Activated T-helper 17 cell treated with anti-CD3 and anti-CD28 coated beads, Interleukin-2, amount 50 U/mL, for 72 hours (primary cell): ENCODE measurements around the gene GABRQ. TPM values are rescaled to one million over a fixed set of nuclear protein-coding genes. Genes with fewer than 3 reads are reported as not detected.

Source experiments
- ATAC-seq: fragments of 150-1000 bp; cut with Tn5 transposase; replicated peaks from 2 replicates; pipeline ENCODE4 v1.10.0; 2021; ENCODE audit warnings: mild to moderate bottlenecking, moderate library complexity
- H3K27ac Mint-ChIP-seq: one replicate; pipeline ENCODE4 v1.8.0; 2022; ENCODE audit warnings: mixed read lengths
- H3K27me3 Mint-ChIP-seq: one replicate; pipeline ENCODE4 v1.8.0; 2022; ENCODE audit warnings: mixed read lengths
- H3K36me3 Mint-ChIP-seq: one replicate; pipeline ENCODE4 v1.8.0; 2022; ENCODE audit warnings: low read depth, mild to moderate bottlenecking, mixed read lengths
- H3K4me1 Mint-ChIP-seq: one replicate; pipeline ENCODE4 v1.8.0; 2022; ENCODE audit warnings: mixed read lengths
- H3K4me3 Mint-ChIP-seq: one replicate; pipeline ENCODE4 v1.8.0; 2022; ENCODE audit warnings: mild to moderate bottlenecking, mixed read lengths
- H3K9me3 Mint-ChIP-seq: one replicate; pipeline ENCODE4 v1.8.0; 2022; ENCODE audit warnings: mixed read lengths
- total RNA-seq, 2 donors: library from RNA; stranded (reverse); gene quantifications; one replicate each; pipeline ENCODE4 v1.2.3, GENCODE V29; 2022

The GABRQ gene
- total RNA-seq = under 1 TPM in 1 of 2 donors, not detected in 1; 0.05 TPM

DNA sequence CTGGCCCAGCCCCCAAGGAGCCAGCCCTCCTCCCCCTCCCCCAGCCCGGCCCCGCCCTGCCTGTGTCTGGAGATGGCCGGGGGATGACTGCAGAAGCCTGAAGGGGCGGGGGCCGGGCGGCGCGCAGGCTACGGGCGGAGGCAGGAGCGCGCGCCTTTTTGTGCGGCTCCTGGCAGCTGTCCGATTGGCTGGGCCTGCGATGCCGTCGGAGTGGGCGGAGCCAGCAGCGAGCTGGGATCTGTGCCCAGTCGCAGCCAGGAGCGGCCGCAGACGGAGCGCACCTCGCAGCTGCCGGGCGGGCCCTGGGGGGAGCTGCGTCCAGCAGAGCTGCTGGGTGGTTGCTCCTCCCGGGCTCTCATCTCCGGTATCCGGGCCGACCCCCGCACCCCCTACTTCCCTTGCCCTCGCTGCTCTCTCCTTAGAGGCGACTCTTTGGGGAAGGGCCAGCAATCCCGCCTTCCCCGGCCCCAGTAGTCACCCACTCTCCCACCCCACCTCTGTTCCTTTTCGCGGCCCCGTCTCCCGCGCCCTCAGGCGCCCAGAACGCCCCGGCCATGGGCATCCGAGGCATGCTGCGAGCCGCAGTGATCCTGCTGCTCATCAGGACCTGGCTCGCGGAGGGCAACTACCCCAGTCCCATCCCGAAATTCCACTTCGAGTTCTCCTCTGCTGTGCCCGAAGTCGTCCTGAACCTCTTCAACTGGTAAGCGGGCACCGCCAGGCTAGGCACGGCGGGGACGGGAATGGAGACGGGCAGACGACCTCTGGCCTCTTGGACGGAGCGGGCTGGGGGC lies at the start of gene GABRQ:
GABRQ (plus strand) TSS at position 247 of the 794 bp plus-strand sequence; CDS start at position 555, 308 bp downstream.
- H3K9me3 Mint-ChIP-seq = no peaks in the 10 kb centered on the region
- no peak within 1 kb of the TSS for H3K27ac Mint-ChIP-seq
- H3K4me1 Mint-ChIP-seq = no peaks in the 10 kb centered on the region
- ATAC-seq = no peak
- no peaks in the 10 kb centered on the region for H3K36me3 Mint-ChIP-seq
- no peak within 1 kb of the TSS for H3K4me3 Mint-ChIP-seq
- H3K27me3 Mint-ChIP-seq = peaks cover 34% of the 10 kb centered on the region

DNA sequence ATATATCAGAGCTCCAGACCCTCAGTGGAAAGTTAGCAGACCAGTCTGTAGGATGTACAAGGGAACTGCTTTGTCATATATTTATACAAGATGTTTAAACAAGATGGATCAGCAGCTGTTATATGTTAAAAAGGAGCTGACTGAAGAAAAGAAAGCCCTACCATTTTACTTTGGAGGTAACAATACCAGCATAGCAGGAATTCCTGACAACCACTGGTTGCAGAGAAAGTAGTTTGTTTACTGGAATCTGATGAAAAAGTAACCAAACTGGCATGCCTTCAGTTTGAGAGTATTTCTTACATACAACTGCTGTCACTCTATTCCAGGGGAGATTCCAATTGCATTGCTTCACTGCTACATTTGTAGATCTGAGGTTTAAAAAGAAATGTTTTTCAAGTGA lies 49.5 kb upstream of the GABRQ start:
- no peaks in the 10 kb centered on the region for H3K36me3 Mint-ChIP-seq
- H3K4me3 Mint-ChIP-seq = no peak overlapping the region
- H3K4me1 Mint-ChIP-seq = no peaks in the 10 kb centered on the region
- H3K27ac Mint-ChIP-seq = no peak overlapping the region
- peaks cover under 1% of the 10 kb centered on the region for H3K27me3 Mint-ChIP-seq
- no peaks in the 10 kb centered on the region for H3K9me3 Mint-ChIP-seq
- ATAC-seq = no peak

DNA sequence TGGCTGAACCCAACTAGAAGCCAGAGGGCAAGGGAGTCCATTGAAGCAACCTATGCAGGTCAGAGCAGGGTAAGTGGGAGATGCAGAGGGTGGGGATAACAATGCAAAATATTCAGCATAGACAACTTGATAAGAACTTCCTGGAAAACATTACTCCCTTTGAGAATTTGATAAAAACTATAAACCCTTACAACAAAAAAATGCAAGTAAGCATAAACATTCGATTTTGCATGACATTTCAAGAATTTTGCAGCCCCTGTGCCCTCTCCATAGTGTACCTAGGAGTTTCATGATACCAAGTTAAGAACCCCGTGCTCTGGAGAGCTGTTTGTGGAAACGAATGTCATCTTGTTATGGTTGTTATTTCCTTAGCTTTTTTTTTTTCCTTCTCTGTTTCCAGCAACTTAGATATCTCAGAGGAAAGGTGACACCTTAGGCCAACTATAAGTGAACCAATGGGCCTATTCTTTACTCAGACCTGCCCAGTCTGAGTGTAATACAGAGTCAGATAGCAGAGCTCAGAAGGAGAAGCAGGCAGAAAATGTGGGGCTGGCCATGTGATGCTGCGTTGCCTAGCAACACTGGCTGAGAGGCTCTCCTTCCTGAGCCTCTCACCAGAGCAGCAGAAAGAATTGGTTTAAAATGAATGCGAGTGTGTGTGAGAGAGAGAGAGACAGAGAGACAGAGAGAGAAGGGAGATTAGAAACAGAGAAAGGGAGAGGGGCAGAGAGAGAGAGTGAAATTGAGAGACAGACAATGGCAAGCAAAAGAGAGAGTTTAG lies 36.7 kb upstream of the GABRQ start:
- H3K27ac Mint-ChIP-seq = no peak overlapping the region
- no peaks in the 10 kb centered on the region for H3K9me3 Mint-ChIP-seq
- no peak for ATAC-seq
- no peaks in the 10 kb centered on the region for H3K36me3 Mint-ChIP-seq
- H3K27me3 Mint-ChIP-seq = peaks cover 5% of the 10 kb centered on the region
- H3K4me3 Mint-ChIP-seq = no peak overlapping the region
- no peaks in the 10 kb centered on the region for H3K4me1 Mint-ChIP-seq

DNA sequence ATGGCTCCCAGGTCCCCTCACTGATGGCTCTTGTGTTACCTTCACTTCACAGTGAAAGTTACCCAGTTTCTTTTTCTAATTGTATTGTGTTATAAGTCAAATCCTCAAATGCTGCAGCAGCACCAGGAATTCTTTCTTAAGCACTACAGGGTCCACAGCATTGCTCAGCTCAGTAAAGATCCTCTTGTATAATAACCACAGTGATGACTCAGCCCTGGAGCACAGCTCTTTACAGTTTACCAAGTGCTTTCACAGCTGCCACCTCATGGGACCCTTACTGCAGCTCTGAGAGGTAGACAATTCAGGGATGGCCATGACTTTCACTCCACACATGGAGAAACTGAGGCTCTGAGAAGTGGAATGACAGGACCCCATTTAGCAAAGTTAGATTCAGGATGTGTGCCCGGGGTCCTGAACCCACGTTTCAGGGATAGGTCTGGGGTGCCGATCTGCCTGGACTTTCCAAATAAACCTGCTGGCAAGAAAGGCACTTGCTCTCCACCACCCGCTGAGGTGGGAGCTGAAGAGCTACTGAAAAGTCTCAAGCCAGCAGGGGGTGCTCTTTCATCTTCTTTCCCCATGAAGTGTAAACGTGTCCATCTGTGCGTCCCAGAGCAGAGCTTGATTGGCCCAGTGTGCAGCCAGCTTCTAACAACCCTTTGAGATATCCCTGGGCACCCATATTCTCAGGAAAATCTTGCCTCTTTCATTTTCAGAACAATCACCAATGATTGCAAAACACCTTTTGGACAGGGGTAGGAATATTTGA lies 35.7 kb upstream of the GABRQ start:
- Mint-ChIP-seq H3K27ac (no peak overlapping the region), H3K27me3 (peaks cover 5% of the 10 kb centered on the region), H3K36me3 (no peaks in the 10 kb centered on the region), H3K4me1 (no peaks in the 10 kb centered on the region), H3K4me3 (no peak overlapping the region), H3K9me3 (no peaks in the 10 kb centered on the region)
- no peak for ATAC-seq

DNA sequence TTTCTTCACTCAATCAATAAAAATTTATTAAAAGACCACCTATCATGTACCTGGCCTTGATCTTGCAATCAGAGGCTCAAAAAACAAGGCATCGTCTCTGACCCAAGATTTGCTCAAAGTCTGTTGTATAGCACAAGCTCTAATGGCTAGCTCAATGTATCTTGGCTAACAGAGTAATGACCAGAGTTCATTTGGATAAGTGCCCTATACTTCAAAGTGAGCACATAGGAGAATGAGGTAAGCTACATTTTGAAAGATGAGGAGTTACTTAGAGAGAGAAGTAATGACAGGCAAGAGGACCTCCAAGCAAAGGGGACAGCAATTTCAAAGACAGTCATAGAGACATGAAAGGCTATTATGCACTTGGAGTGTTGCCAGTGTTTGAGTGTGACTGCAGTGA lies 22.9 kb upstream of the GABRQ start:
- Mint-ChIP-seq H3K36me3 (no peaks in the 10 kb centered on the region), H3K9me3 (no peaks in the 10 kb centered on the region), H3K4me1 (no peaks in the 10 kb centered on the region), H3K4me3 (no peak overlapping the region), H3K27me3 (peaks cover 19% of the 10 kb centered on the region), H3K27ac (no peak overlapping the region)
- no peak for ATAC-seq

DNA sequence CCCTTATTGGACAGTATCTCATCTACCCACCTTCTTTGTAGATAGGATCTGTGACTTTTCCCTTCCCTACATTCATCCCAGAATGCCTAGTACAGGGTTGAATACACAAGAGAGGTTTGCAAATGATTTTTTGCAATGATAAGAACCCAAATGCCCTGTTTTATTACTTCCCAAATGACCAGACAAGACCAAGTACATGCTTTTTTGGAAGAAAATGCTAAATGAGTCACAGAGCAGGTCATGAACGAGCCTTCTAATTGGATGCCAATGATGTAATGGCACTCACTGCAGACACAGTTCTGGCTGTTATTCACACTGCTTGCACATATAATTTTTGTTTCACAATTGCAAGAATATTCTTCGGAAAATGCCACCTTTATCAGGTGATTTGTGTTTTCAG lies 17.8 kb upstream of the GABRQ start:
- no peaks in the 10 kb centered on the region for H3K36me3 Mint-ChIP-seq
- H3K4me1 Mint-ChIP-seq = no peaks in the 10 kb centered on the region
- no peak overlapping the region for H3K27ac Mint-ChIP-seq
- ATAC-seq = no peak
- H3K4me3 Mint-ChIP-seq = no peak overlapping the region
- peaks cover 19% of the 10 kb centered on the region for H3K27me3 Mint-ChIP-seq
- H3K9me3 Mint-ChIP-seq = no peaks in the 10 kb centered on the region

DNA sequence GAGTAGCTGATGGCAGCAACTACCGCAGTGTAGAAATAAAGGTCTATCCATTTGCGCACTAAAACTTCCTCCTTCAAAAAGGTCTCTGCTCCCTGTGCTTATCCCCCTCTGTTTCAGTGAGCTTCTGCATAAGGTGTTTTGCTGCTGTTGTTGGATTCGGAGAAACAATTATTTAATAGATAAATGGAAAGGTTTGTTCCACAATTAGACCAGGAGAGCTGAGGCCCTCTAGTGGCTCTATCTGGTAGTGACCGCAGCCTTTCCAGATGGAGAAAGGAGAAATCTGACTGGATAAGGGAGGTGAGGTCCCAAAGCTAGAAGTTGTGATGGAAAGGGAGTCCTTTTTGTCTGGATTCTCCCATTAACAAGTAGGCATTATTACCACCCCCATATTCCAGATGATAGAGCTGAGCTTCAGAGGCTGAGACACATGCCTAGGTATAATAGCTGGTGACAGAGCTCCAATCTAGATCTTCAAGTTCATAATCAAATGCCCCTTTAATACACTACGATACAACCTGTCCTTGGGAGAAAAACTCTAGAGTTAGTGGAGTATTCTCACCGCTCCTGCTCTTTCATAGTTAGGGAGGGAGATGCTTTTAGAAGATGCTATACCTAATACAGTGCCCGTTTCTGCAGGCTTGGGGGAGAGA lies 5.1 kb upstream of the GABRQ start:
- no peak for ATAC-seq
- Mint-ChIP-seq H3K27me3 (peaks cover 36% of the 10 kb centered on the region), H3K36me3 (no peaks in the 10 kb centered on the region), H3K4me1 (no peaks in the 10 kb centered on the region), H3K9me3 (no peaks in the 10 kb centered on the region), H3K27ac (no peak overlapping the region), H3K4me3 (no peak overlapping the region)

DNA sequence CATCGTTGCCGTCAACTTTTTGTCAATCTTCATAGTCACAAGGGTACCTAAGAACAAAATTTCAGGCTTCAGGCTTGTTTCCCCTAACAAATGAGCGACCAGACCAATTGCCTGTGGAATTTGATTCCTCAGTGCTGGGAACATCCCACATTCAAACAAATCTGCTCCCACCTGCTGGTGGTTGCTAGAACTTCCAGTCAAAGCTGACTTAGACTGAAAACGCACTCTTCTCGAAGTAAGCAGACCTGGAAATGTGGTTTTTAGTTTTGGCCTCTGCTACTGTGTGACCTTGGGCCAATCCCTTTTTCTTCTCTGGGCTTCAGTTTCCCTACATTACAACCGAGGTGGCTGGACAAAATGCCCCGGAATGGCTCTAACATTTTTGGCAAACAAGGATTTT lies 1.8 kb upstream of the GABRQ start:
- H3K9me3 Mint-ChIP-seq = no peaks in the 10 kb centered on the region
- H3K27ac Mint-ChIP-seq = no peak overlapping the region
- H3K36me3 Mint-ChIP-seq = no peaks in the 10 kb centered on the region
- no peaks in the 10 kb centered on the region for H3K4me1 Mint-ChIP-seq
- no peak for ATAC-seq
- H3K4me3 Mint-ChIP-seq = no peak overlapping the region
- H3K27me3 Mint-ChIP-seq = peaks cover 35% of the 10 kb centered on the region

DNA sequence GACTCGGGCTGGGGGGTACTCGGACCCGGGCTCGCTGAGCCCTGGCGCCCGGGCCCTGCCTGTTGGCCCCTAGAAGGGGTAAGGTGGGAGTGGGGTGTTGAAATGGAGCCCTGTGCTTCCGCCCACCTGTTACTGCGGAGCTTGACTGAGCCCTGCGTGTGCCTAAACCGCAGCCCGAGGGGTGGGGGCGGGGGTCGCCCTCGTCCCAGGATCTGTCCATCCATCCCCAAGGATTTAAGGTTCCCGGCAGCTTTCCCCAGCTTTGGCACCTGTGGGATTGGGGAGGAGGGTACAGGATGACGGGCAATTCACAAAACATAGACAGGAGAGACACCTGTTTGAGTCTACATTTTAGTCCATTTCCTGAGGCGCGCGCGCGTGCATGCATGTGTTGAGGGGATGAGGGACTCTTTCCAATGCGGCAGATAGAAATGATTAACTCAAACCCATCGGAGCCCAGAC lies 779 bp downstream of the GABRQ start:
- Mint-ChIP-seq H3K27me3 (peaks cover 34% of the 10 kb centered on the region), H3K9me3 (no peaks in the 10 kb centered on the region), H3K36me3 (no peaks in the 10 kb centered on the region), H3K27ac (no peak overlapping the region), H3K4me3 (no peak overlapping the region), H3K4me1 (no peaks in the 10 kb centered on the region)
- no peak for ATAC-seq

DNA sequence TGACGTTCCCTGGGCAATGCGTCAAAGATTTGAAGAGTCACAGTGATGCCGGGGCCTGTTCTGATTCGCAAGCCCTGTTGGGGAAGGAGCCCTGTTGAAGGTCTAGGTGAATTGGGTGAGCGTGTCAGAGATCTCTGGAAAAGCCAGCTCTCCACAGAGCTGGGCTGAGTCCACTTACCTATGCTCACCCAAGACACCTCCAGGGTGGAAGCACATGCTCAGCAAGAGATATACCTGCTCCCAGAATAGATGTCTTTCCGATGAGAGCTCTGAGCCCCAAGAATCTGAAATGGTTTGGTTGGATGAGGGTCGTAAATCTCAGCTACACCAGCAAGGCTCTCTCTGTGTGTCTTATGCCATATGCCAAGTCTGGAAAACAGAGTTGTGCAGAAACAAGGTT lies 1.7 kb downstream of the GABRQ start:
- no peaks in the 10 kb centered on the region for H3K36me3 Mint-ChIP-seq
- H3K27me3 Mint-ChIP-seq = peaks cover 34% of the 10 kb centered on the region
- no peak overlapping the region for H3K27ac Mint-ChIP-seq
- ATAC-seq = no peak
- H3K9me3 Mint-ChIP-seq = no peaks in the 10 kb centered on the region
- no peaks in the 10 kb centered on the region for H3K4me1 Mint-ChIP-seq
- H3K4me3 Mint-ChIP-seq = no peak overlapping the region

DNA sequence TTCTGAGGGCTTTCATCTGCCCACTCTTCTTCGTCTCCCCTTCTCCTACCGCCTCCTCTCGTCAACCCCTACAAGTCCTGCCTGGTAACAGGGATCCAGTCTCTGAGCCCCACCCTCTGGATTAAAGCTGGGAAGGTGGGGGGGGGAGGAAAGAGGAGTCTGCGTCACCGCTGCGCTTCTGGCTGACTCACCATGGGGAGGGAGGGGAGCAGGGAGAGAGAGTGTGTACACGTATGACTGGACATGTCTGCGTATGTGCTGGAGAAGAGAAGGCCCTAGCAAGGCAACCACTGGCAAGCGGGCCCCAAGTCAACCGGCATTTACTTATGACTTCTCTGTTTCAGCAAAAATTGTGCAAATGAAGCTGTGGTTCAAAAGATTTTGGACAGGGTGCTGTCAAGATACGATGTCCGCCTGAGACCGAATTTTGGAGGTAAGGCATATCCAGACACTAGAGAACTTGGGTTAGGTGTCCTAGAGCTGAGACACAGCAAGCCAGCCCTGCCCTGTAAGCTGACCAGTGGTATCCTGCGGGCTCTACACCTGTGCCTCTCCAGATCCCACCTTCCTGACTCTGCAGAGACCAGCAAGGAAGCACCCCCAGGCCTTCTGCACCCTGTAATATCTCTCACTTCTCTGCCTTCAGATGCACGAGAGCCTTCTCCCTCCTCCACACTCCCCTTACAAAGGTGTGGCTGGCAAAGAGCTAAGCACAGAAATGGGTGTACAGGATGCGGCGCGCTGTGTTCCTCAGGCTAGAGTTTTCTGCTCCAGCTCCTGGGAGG lies 2.5 kb downstream of the GABRQ start:
- Mint-ChIP-seq H3K9me3 (no peaks in the 10 kb centered on the region), H3K4me3 (no peak overlapping the region)

DNA sequence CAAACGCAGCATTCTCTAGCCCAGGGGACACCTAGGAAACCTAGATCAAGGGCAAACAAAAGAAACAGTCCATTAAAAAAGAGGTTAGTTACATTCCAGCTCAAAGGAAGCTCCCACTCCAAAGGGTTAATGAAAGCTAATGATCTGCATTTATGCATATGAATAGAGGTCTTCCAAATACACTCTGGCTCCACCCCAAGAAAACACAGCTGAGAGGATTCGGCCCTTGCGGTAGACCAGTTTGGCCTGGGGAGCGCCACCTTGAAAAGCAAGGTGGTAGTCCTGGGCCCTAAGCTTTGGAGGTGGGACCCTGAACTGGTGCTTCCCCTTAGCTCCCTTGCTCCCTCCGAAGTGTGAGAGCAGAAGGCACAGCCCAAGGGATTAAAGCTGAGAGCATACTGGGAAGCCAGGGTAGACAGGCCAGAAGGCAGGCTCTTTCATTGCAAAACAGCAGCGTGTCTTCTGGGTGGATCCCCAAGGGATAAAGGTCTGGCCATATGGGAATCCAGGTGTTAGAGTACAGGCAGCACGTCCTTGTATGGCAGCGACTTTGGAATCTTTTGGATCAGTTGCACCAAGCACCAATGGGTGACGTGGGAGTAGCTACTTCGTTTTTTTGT lies 3.7 kb downstream of the GABRQ start:
- Mint-ChIP-seq H3K4me1 (no peaks in the 10 kb centered on the region), H3K9me3 (no peaks in the 10 kb centered on the region), H3K36me3 (no peaks in the 10 kb centered on the region), H3K27me3 (peaks cover 24% of the 10 kb centered on the region), H3K27ac (no peak overlapping the region), H3K4me3 (no peak overlapping the region)
- ATAC-seq = no peak

More for the DNA sequence above, 2.5 kb downstream of the GABRQ start:
- peaks cover 30% of the 10 kb centered on the region for H3K27me3 Mint-ChIP-seq
- no peaks in the 10 kb centered on the region for H3K4me1 Mint-ChIP-seq
- H3K27ac Mint-ChIP-seq = no peak overlapping the region
- H3K36me3 Mint-ChIP-seq = no peaks in the 10 kb centered on the region
- ATAC-seq = no peak

DNA sequence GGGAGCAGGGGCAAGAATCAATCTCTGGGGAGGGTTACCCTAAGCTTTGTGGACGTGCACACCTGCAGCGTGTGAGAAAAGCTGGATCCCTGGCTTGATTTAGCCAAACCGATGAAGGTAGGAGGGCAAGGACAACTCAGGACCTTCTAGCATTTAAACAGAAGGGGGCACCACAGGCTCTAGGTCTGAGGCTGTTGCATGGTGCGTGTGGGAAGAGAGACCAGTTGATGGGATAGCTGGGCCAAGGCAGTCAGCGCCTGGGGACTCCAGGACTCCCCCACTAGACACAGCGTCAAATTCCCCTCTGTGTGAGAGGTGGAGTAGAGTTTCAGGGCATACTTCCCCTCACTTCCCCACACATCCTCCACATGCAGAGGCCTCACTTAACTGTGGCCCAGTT lies 4.3 kb downstream of the GABRQ start:
- Mint-ChIP-seq H3K36me3 (no peaks in the 10 kb centered on the region), H3K4me1 (no peaks in the 10 kb centered on the region), H3K27me3 (peaks cover 20% of the 10 kb centered on the region), H3K4me3 (no peak overlapping the region), H3K9me3 (no peaks in the 10 kb centered on the region), H3K27ac (no peak overlapping the region)
- ATAC-seq = no peak
